AG09309 (cell line): ENCODE data around the gene VWA5B1.

Source experiments
- DNase-seq: peaks from one replicate; pipeline ENCODE4 v3.0.0-alpha.2; 2010; ENCODE audit warnings: low read depth
- H3K4me3 ChIP-seq: 2 replicates; pipeline ENCODE4 v1.5.1; 2011; ENCODE audit warnings: mild to moderate bottlenecking, low read depth, low read length, moderate library complexity; ENCODE audit not compliant: control insufficient read depth
- CTCF ChIP-seq: IDR thresholded peaks from 2 replicates; pipeline ENCODE4 v1.5.1; 2011; ENCODE audit warnings: mild to moderate bottlenecking, low read depth, low read length, inconsistent platforms; ENCODE audit not compliant: insufficient read depth, control insufficient read depth; ENCODE audit errors: missing control alignments

VWA5B1 gene

GRCh38 chr1:20325407-20325843, 34.8 kb downstream of the VWA5B1 start:
- no peak for TF ChIP-seq CTCF
- H3K4me3 ChIP-seq = no peak overlapping the region
- DNase-seq = no peak

- no peak for TF ChIP-seq CTCF
- H3K4me3 ChIP-seq = no peak overlapping the region
- DNase-seq = no peak
Measured at GRCh38 chr1:20325844-20326420, 35.3 kb downstream of the VWA5B1 start.

GRCh38 chr1:20327467-20327866, 36.8 kb downstream of the VWA5B1 start:
- no peak for DNase-seq
- TF ChIP-seq CTCF = no peak
- no peak overlapping the region for H3K4me3 ChIP-seq

GRCh38 chr1:20328201-20328600, 37.5 kb downstream of the VWA5B1 start:
- TF ChIP-seq CTCF = no peak

GRCh38 chr1:20329793-20330542, 39.3 kb downstream of the VWA5B1 start:
- DNase-seq = no peak
- TF ChIP-seq CTCF = no peak

More at GRCh38 chr1:20328201-20328600, 37.5 kb downstream of the VWA5B1 start:
- no peak for DNase-seq
- no peak overlapping the region for H3K4me3 ChIP-seq

GRCh38 chr1:20334103-20334502, 43.4 kb downstream of the VWA5B1 start:
- no peak for DNase-seq
- no peak for TF ChIP-seq CTCF
- H3K4me3 ChIP-seq = no peak overlapping the region

More at GRCh38 chr1:20329793-20330542, 39.3 kb downstream of the VWA5B1 start:
- H3K4me3 ChIP-seq = no peak overlapping the region
